Measurements from ENCODE around the gene LCN15.
"Not testable (repeated sequence)": the region's sequence is repeated elsewhere in the genome, so short reads cannot be mapped to it uniquely, and the experiment has no call there.

Gene LCN15, protein sequence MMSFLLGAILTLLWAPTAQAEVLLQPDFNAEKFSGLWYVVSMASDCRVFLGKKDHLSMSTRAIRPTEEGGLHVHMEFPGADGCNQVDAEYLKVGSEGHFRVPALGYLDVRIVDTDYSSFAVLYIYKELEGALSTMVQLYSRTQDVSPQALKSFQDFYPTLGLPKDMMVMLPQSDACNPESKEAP

GRCh38 chr9:136764301-136764891, at the start of gene LCN15:
LCN15 (minus strand) TSS chr9:136764518; CDS start chr9:136764488, 30 bp downstream.
- DNase-seq = no peak

- no peak for DNase-seq
These were observed 44.5 kb upstream of the LCN15 start for GRCh38 chr9:136808806-136809158.

DNA sequence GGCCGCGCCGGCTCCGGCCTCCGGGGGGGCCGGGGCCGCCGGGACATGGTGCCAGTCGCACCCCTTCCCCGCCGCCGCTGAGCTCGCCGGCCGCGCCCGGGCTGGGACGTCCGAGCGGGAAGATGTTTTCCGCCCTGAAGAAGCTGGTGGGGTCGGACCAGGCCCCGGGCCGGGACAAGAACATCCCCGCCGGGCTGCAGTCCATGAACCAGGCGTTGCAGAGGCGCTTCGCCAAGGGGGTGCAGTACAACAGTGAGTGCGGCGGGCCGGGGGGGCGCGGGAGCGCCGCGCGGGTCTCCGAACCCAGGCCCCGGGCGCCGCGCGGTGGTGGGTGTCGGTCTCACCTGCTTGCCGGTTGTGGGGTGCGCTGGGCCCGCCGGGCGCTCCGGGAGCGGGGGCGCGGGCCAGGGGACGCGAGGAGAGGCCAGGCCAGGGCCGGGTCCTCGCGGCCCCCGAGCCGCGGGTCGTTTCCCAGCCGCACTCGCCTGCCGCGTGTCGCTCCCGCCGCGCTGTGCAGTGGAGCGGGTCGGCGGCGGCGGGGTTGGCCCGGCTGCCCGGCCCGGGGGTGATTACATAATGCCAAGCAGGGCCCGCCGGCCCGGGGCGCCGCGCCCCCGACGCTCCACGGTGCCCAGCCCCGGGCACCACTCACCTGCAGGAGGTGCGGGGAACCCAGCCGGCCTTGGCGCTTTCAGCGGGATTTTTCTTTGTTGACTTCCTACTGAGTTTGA, 43.9 kb upstream of the LCN15 start:
- DNase-seq = no peak

DNA sequence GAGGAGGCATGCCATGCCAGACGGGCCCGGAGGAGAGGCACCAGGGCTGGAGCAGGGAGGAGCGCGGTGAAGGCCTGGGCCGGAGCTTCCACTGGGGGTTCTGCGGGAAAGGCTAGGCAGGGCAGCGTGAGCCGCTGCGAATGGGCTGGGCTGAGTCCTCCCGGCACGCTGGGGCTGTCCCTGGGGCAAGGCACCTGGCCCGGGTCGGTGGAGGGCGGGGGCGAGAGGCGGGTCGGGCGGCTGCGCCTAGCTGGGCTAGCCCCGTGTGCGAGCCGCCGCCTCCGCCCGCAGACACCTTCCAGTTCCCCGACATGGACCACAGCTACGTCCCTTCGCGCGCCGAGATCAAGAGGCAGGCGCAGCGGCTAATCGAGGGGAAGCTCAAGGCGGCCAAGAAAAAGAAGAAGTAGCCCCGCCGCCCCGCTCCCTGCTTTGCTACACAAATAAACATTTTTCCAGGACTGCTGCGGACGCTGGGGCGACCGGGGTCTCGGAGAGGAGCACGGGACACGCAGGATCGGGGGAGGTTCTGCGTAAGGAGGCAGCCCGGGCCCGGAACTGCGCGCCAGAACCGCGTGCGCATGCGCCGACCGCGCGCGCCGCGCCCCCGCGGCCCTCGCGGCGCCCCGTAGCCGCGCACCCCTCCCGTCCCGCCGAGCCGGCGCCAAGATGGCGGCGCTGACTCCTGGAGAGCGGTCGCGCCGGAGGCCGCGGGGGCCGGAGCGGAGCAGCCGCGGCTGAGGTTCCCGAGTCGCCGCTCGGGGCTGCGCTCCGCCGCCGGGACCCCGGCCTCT, 43.2 kb upstream of the LCN15 start, which contains the start of gene RABL6:
RABL6 (plus strand) TSS at position 668 of the 794 bp plus-strand sequence. CDS start 249 bp downstream, outside the sequence.
- DNase-seq = no peak

DNA sequence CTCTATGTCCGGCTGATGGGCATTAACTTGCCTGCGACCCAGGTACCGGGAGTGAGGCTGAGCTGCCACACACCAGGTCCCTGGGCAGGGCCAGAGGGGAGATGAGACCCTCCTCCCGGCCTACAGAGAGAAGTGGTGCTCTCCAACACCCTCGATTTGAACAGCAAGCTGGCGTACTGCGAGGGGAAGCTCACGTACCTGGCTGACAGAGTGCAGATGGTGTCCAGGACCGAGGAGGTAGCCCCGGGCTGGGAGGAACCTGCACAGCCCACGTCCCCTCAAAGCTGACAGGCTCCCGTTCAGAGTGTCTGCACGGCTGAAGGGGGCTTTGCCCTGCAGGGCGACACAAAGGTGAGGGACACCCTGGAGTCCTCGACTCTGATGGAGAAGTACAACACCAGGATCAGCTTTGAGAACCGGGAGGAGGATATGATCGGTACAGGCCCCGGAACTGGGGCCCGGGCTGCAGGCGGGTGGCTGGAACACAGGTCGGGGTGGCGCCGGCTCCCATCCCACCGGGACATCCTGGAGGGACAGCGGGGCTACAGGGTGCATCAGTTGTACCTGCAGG, 42.4 kb upstream of the LCN15 start:
- DNase-seq = no peak

- DNase-seq = no peak
These were observed 41.7 kb upstream of the LCN15 start for GRCh38 chr9:136806067-136806466.

- DNase-seq = no peak
These were observed 41.0 kb upstream of the LCN15 start for GRCh38 chr9:136805207-136805740.

- DNase-seq = no peak
These were observed 40.3 kb upstream of the LCN15 start for GRCh38 chr9:136804509-136805206.

- DNase-seq = no peak
These were observed 39.5 kb upstream of the LCN15 start for GRCh38 chr9:136803551-136804508.

DNA sequence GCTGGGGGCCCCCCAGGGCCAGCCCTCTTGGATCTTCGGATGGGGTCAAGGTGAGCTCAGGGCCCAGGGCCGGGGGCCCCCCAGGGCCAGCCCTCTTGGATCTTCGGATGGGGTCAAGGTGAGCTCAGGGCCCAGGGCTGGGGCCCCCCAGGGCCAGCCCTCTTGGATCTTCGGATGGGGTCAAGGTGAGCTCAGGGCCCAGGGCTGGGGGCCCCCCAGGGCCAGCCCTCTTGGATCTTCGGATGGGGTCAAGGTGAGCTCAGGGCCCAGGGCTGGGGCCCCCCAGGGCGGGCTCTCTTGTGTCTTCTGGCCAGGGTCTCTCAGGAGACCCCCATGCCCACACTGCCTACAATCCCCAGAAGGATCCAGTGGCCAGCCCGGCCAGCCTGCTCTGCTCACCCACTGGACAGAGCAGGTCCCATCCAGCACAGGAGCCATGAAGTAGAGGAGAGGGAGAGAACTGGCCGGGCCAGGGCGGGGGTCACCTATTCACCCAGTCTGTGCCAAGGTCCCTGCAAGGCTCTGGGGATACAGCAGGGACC, 38.8 kb upstream of the LCN15 start:
- DNase-seq = not testable (repeated sequence)

DNA sequence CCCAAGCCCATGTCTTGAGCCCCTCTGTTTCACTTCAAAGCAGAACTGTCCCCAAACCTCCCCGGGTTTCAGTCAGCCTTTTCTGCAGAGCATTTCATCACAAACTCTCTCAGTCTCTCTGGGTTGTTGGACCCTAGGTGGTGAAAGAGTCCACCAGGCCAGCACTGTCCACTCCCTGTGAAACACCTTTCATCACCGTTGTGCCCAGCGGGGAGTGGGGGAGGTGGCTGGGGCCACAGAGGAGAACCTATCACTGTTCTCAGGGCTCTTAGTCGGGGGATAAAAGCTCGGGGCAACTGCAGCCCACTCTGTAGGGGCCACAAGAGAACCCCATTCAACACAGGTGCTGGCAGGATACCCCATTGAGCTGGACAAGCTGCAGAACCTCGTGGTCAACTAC, 38.0 kb upstream of the LCN15 start:
- no peak for DNase-seq

DNA sequence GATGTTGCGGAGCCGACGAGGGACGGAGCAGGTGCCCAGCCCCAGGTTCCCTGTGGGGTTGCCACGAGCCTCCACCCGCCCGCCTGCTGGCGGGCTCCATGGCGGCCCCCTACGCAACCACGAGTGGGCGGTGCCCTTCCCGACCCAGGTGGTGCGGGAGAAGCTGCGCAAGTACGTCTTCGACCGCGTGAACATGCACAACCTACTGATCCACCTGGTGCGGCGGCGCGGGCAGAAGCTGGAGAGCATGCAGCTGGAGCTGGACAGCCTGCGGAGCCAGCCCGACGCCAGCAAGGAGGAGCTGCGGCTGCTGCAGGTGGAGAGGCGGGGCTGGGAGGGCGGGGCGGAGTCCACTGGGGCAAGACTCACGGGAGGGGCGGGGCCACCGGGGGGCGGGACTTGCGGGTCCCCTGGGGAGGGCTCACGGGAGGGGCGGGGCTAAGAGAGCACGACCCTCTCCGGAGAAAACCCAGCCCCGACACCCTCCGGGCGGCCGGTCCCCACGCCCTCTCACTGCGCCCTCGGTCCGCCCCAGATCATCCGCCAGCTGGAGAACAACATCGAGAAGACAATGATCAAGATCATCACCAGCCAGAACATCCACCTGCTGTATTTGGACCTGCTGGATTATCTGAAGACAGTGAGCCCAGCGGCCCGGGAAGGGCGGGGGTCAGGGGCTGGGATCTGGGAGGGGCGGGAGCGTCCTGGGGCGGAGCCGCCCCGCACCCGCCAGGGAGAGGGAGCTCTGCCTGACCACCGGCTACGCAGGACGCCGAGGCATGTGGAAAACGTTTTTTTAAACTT, 35.7 kb upstream of the LCN15 start:
- DNase-seq = no peak

DNA sequence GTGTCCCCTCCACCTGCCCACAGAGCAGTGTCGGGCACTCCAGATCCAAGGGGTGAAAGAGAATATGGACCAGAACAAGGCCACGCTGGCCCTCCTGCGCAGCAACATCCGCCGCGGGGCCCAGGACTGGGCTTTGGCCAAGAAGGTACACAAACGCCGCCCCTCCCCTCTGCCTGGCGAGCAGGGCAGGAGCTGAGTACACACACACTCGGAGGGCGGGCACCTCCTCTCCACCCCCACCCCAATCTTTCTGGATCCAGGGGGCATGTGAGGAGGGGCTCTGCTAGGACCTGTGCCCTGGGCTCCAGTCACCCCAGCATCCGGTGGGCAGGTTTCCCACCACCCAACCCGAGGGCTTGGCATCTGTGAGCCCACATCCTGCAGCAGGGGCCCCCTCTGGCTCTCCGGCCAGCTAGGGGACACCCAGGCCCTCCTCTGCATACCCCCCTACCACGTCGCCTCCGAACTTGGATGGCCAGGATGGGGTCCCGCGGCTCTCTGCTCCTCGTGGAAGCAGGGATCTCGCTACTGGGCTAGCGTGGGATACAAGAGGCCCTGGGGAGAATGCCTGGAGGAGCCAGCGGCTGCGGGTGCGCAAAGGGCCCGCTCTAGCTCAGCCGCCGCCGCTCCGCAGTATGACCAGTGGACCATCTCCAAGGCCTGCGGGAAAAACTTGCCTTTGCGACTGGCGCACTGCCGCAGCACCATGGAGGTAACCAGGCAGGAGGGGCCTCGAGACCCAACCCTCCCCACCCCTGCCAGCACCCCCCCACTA, 34.9 kb upstream of the LCN15 start:
- no peak for DNase-seq

- DNase-seq = no peak
These were observed 34.4 kb upstream of the LCN15 start for GRCh38 chr9:136798708-136799078.

GRCh38 chr9:136796775-136797347, 32.5 kb upstream of the LCN15 start:
- DNase-seq = not testable (repeated sequence)

- DNase-seq = no peak
These were observed 32.0 kb upstream of the LCN15 start, which contains the start of gene CCDC183 for GRCh38 chr9:136796238-136796774. CCDC183 (plus strand) TSS chr9:136796338; CDS start chr9:136796398, 60 bp downstream.

- no peak for DNase-seq
These were observed 30.7 kb upstream of the LCN15 start for GRCh38 chr9:136795000-136795348.

GRCh38 chr9:136794281-136794999, 30.1 kb upstream of the LCN15 start:
- no peak for DNase-seq
